ENCODE data around the gene EGLN1.

Gene EGLN1

GRCh38 chr1:231422798-231423309, 767 bp upstream of the EGLN1 start:
- H3K4me3 ChIP-seq (ENCODE audit: low read depth, low read length) = peak overlapping the region; percentile 63

GRCh38 chr1:231421546-231421970, 529 bp downstream of the EGLN1 start:
- peak overlapping the region; percentile 72 for H3K4me3 ChIP-seq (ENCODE audit: low read depth, low read length)

- peak overlapping the region; percentile 72 for H3K4me3 ChIP-seq (ENCODE audit: low read depth, low read length)
These were observed 1.0 kb downstream of the EGLN1 start for GRCh38 chr1:231420959-231421545.

- peak overlapping the region; percentile 72 for H3K4me3 ChIP-seq (ENCODE audit: low read depth, low read length)
These were observed 1.7 kb downstream of the EGLN1 start for GRCh38 chr1:231420299-231420958.

GRCh38 chr1:231419738-231420298, 2.3 kb downstream of the EGLN1 start:
- no peak overlapping the region for H3K4me3 ChIP-seq (ENCODE audit: low read depth, low read length)

- no peak overlapping the region for H3K4me3 ChIP-seq (ENCODE audit: low read depth, low read length)
These were observed 2.9 kb downstream of the EGLN1 start for GRCh38 chr1:231419147-231419546.

- H3K4me3 ChIP-seq (ENCODE audit: low read depth, low read length) = no peak overlapping the region
These were observed 3.4 kb downstream of the EGLN1 start for GRCh38 chr1:231418741-231419107.

GRCh38 chr1:231418101-231418740, 3.9 kb downstream of the EGLN1 start:
- H3K4me3 ChIP-seq (ENCODE audit: low read depth, low read length) = no peak overlapping the region

- no peak overlapping the region for H3K4me3 ChIP-seq (ENCODE audit: low read depth, low read length)
These were observed 4.6 kb downstream of the EGLN1 start for GRCh38 chr1:231417513-231417912.

- H3K4me3 ChIP-seq (ENCODE audit: low read depth, low read length) = no peak overlapping the region
These were observed 5.2 kb downstream of the EGLN1 start for GRCh38 chr1:231416901-231417300.

GRCh38 chr1:231415018-231415583, 7.0 kb downstream of the EGLN1 start:
- H3K4me3 ChIP-seq (ENCODE audit: low read depth, low read length) = no peak overlapping the region

- no peak overlapping the region for H3K4me3 ChIP-seq (ENCODE audit: low read depth, low read length)
These were observed 7.6 kb downstream of the EGLN1 start for GRCh38 chr1:231414260-231415016.

GRCh38 chr1:231413749-231414082, 8.4 kb downstream of the EGLN1 start:
- H3K4me3 ChIP-seq (ENCODE audit: low read depth, low read length) = no peak overlapping the region

GRCh38 chr1:231411036-231411531, 11.0 kb downstream of the EGLN1 start:
- no peak overlapping the region for H3K4me3 ChIP-seq (ENCODE audit: low read depth, low read length)

- H3K4me3 ChIP-seq (ENCODE audit: low read depth, low read length) = no peak overlapping the region
These were observed 12.0 kb downstream of the EGLN1 start for GRCh38 chr1:231410036-231410612.

- no peak overlapping the region for H3K4me3 ChIP-seq (ENCODE audit: low read depth, low read length)
These were observed 13.5 kb downstream of the EGLN1 start for GRCh38 chr1:231408528-231409094.

GRCh38 chr1:231407547-231408396, 14.3 kb downstream of the EGLN1 start:
- H3K4me3 ChIP-seq (ENCODE audit: low read depth, low read length) = no peak overlapping the region

- H3K4me3 ChIP-seq (ENCODE audit: low read depth, low read length) = no peak overlapping the region
These were observed 15.0 kb downstream of the EGLN1 start for GRCh38 chr1:231407049-231407448.

GRCh38 chr1:231404318-231404717, 17.8 kb downstream of the EGLN1 start:
- no peak overlapping the region for H3K4me3 ChIP-seq (ENCODE audit: low read depth, low read length)
